Renal pelvis (tissue), 4 donors: ENCODE measurements around the gene PRSS1. TPM values are rescaled to one million over a fixed set of nuclear protein-coding genes. Genes with fewer than 3 reads are reported as not detected.
"Not testable (repeated sequence)": the region's sequence is repeated elsewhere in the genome, so short reads cannot be mapped to it uniquely, and the experiment has no call there.

Experiments used
- DNase-seq: peaks from one replicate; pipeline ENCODE4 v3.0.0-alpha.2; 2013
- polyA plus RNA-seq, 3 donors: library from polyadenylated mRNA; unstranded; fragments of 120-200 nt; gene quantifications; one replicate each; pipeline ENCODE4 v1.2.1, GENCODE V29; 2013; ENCODE audit not compliant: insufficient read length in 3 of 3

Gene PRSS1
- polyA plus RNA-seq, 3 donors, result not detected

DNA sequence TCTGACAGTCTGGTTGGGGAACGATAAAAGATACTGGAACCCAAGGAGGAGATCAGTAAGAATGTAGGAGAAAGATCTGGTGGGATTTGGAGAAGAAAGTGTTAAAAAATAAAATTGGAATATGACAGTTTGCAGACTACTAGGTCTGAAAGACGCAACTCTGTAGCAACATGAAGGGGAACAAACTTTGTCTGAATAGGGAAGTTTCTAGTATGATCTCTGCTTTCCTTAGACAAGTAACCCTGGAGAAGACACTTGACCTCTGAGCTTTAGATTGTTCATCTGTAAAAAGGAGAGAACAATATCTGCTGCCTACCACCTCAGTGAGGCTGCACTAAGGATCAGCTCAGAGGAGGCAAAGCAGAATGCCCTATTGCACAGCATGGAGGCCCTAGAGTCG, 3.0 kb upstream of the PRSS1 start:
- no peak for DNase-seq

DNA sequence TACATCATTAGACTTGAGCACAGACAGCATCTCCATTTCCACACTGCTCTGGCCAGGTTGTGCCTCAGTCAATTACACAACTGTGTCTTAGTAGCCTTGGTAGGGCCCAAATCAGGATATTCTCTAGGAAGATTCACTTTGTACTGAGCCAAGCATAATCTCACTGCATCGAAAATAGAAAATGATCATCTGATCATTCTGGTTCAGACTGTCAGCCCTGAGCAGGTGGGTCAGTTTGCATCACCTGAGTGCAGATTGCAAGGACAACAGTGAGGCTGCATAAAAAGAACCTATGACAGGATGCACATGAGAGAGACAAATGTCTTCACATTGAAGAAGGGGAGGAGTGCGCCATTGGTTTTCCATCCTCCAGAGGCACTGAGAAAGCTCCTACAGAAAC, 862 bp upstream of the PRSS1 start:
- DNase-seq, result not testable (repeated sequence)

DNA sequence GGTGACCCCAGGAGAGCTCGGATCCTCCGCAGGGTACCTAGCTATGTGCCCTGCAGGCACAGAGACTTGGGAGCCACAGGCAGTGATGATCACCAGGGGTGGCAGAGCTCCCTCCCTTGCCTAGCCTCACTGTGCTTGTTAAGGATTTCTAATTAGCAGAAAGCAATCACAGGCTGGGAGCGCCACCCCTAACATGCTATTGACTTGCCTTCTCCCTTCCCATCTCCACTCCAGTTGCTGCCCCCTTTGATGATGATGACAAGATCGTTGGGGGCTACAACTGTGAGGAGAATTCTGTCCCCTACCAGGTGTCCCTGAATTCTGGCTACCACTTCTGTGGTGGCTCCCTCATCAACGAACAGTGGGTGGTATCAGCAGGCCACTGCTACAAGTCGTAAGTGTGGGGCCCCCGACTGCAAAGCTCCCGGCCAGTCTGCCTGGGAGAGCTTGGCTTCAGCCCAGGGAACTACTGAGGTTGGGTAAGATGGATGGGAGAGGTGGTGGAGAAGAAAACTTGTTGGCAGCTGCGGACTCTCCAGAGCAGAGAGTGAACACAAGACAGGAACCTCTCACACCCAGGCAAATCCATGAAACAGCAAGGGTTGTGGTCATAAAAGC, 1.2 kb downstream of the PRSS1 start:
- DNase-seq, result no peak

DNA sequence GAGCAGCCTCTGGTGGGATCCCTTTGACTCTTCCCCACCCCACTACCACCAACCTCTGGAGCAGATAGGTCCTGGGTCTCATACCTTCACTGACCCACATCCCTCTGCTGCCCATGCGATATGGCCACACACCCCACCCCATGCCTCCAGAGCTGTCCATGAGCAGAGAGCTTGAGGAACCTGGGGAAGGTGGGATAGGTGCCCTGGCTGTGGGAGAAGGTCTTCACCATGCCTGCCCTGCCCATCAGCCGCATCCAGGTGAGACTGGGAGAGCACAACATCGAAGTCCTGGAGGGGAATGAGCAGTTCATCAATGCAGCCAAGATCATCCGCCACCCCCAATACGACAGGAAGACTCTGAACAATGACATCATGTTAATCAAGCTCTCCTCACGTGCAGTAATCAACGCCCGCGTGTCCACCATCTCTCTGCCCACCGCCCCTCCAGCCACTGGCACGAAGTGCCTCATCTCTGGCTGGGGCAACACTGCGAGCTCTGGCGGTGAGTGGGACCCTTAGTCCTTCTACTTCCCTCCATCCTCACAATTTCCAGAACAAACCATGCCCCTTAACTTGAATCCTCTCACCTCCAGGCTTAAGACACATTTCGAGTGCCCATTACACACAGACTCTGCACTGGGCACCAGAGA, 2.4 kb downstream of the PRSS1 start:
- not testable (repeated sequence) for DNase-seq

DNA sequence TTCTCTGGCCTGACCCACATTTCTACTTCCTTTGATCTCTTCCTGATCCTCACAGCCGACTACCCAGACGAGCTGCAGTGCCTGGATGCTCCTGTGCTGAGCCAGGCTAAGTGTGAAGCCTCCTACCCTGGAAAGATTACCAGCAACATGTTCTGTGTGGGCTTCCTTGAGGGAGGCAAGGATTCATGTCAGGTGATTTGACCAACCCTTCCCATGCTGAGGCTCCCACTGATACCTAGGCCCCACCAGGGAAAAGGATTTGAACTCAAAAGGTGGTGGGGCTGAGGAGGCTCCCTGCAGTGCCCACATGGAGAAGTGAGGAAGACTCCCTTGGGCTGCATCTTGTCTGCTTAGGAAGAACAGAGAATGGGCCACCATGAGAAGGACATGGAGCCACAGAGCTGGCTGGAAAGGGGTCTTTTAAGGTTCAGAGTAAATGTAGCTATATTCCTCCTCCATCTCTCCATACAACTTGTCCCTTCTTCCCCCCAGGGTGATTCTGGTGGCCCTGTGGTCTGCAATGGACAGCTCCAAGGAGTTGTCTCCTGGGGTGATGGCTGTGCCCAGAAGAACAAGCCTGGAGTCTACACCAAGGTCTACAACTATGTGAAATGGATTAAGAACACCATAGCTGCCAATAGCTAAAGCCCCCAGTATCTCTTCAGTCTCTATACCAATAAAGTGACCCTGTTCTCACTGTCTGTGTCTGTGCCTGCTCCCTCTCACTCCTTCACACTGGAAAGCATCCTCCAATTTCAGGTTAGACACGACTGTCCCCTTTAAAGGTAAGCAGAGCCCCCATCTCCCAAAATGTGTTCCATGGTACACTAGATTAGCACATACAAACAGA, 3.3 kb downstream of the PRSS1 start:
- no peak for DNase-seq

DNA sequence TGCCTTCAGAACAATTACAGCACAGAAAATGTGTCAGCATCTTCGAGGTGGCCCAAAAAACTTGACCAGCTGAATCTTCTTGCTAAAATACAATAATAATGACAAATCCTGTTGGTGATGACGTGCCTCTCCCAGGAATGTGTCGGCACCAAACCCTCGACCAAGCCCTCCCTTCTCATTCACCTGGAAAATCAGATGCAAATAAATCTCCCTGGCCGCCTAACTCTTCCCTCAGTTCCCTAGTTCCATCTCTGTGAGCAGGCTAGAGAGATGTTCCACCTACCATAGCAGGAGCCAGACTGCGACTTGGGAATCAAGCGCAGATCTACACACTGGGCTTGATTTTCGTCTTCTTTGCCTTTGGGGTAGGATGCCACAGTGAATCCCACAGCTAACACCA, 4.1 kb downstream of the PRSS1 start:
- DNase-seq, result no peak

DNA sequence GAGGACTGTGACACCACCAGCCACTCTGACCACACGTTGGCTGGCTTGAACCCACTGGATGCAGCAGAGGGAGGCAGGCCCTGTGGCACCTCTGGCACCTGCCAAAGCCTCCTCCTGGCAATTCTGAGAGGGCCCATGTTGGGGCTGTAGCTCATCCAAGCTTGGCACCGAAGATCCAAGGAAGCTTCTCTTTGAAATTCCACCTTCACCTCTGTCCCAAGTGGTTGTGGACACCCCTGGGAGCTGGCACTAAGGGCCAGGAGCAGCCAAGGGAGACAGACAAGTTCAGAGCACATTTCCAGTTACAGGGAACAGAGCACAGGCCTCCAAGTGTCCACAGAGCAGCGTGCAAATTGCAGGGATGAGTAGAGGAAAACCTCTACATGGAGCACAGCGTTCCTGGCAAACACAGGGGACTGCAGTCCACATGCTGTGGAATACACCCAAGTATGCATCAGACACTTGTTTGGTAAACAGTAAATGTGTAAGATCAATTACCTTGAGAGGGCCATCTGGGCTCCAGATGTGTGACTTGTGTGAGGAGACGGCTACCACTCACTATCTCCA, 4.7 kb downstream of the PRSS1 start:
- DNase-seq, result not testable (repeated sequence)

DNA sequence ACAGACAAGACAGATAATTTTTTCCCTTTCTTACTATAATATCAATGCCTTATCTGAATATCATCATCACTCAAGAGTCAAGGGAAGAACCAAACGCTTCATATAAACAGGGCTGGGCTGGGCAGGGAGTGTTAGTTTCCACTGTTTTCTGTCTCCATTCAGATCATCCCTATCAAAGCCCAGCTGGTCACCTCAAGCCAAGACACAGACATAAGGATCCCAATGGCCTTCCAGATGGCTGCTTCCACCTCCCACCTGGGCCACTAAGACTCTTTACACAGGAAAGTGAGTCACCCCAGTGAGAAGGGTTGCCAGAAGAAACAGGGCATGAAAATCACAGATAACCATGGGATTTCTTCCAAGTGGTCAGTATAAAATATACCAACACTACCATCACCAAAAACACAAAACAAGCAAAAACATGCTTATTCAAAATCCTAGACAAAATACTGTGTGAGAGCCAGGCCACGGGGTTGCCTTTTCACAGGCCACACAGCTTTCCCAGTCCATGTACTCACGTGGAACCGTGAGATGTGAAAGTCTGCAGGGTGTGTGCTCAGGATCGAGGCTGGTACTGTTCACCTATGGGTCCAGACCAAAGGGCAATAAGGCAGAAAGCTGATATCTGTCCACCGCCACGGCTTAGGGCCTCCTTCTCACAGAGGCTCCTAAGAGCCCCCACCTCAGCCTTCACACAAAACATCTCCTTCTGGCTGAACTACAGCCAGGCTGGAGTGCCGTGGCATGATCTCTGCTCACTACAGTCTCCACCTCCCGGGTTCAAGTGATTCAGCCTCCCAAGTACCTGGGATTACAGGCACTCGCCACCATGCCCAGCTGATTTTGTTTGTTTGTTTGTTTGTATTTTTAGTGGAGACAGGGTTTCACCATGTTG, 5.7 kb downstream of the PRSS1 start:
- no peak for DNase-seq

DNA sequence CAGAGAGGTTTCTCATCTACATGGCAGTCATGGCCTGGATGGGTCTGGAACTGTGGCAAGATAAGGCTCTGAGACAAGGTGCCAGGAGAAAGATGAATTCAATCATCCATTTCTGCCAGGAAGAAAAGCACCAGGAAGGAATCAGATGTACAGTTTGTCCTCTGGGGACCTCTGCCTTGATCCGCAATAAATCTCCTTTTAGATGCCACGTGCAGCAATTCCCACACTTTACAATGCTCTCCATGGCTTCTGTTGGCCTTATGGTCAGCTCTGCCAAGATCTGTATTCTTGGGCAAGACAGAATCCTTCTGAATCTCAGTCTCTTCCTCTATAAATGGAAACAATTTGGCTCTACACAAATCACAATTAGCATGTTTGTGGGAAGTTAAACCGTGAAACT, 9.0 kb downstream of the PRSS1 start:
- not testable (repeated sequence) for DNase-seq

DNA sequence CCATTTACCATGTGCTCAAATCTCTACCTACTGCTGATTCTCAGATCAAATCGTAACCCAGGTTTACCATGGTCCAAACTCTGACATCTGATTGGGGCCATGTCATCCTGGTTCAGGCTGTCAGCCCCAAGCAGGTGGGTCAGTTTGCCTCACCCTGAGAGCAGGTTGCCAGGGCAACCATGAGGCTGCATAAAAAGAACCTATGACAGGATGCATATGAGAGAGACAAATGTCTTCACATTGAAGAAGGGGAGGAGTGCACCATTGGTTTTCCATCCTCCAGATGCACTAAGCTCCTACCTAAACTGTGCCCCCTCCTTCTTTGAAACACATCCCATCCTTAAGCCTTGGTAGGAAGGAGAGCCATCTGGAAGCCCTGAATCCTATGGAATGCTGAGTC, 10.2 kb downstream of the PRSS1 start:
- no peak for DNase-seq

DNA sequence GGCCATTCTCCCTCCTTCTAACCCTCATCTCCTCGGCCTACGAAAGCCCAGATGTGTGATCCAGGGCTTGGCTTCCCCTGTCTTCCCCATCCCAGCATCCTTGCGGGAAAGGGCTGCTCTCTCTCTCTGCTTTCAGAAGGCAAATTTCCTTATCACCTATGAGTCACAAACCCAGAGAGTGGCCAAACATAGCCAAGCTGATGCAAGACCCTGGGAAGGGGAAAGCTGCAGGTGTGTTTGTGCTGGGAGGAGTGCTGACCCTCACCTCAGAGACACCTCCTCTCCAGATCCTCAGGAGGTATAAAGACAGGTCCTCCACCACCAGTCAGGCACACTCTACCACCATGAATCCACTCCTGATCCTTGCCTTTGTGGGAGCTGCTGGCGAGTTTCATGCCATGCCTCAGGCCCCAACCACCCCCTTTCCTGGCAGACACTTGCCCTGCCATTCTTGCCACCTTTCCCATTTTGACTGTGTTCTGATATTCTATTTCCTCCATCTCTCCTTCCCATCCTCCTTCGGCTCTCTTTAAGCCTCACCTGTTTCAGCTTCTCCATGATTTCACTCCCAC, 10.9 kb downstream of the PRSS1 start:
- DNase-seq, result no peak

DNA sequence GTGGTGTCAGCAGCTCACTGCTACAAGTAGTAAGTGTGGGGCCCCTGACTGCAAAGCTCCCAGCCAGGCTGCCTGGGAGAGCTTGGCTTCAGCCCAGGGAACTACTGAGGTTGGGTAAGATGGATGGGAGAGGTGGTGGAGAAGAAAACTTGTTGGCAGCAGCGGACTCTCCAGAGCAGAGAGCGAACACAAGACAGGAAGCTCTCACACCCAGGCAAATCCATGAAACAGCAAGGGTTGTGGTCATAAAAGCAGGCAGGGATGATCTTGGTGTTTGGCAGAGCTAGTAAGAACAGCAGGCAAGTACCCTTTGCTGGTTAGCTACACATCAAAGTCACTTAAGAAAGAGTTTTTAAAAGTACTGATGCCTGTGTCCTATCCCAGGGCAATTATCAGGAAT, 12.3 kb downstream of the PRSS1 start:
- not testable (repeated sequence) for DNase-seq

DNA sequence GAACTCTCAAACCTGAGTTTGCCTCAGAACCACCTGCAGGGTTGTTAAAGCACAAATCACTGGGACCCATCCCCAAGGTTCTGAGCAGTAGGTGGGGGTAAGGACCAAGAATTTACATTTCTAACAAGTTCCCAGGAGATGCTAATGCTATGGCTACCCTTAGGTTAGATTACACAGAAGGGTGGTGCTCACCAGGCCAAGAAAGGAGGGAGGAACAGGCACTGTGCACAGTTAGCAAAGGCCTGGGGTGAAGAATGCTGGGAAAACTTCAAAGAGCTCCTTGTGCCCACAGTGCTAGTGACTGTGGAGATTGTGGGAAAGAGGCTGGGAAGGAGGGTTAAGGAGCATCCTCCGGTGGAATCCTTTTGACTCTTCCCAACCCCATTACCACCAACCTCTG, 12.8 kb downstream of the PRSS1 start:
- DNase-seq, result no peak

DNA sequence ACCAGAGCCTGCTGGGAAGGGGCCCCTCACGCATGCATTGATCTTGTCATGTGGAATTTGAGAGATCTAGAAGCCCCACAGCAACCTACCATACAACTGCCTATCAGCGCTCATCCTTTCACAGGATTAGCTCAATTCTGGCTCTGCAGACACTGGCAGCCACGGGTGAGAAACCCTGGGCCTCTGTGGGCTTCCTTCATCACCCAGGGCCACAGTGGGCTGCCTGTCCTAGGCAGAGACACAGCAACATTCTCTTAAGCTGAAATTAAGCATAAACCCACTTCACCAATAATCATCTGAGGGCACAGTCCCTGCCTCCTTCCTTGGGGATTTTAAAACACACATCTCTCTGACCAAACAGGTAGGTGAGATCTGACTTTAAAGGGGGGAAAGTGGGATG, 18.2 kb downstream of the PRSS1 start:
- DNase-seq, result no peak

DNA sequence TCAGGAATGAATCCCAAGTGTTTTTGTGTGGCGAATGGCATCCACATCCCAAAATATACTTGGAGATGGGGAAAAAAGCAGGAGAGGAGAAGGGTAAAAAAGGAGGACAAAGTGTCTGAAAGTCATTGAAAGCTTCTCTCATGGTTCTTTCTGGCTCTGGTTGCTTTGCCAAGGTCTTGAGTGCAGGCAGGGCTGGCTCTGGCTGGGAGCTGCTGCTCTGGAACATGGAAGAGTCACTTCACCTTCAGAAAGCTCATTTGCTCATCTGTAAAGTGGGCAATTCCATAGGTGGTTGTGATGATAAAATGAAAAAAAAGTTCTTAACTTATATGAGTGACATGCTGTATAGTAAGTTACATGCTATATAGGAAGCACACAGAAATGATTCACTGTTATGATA, 18.6 kb downstream of the PRSS1 start:
- DNase-seq, result no peak

DNA sequence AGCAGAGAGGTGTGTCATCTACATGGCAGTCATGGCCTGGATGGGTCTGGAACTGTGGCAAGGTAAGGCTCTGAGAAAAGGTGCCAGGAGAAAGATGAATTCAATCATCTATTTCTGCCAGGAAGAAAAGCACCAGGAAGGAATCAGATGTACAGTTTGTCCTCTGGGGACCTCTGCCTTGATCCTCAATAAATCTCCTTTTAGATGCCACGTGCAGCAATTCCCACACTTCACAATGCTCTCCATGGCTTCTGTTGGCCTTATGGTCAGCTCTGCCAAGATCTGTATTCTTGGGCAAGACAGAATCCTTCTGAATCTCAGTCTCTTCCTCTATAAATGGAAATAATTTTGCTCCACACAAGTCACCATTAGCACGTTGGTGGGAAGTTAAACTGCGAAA, 19.6 kb downstream of the PRSS1 start:
- DNase-seq, result not testable (repeated sequence)

DNA sequence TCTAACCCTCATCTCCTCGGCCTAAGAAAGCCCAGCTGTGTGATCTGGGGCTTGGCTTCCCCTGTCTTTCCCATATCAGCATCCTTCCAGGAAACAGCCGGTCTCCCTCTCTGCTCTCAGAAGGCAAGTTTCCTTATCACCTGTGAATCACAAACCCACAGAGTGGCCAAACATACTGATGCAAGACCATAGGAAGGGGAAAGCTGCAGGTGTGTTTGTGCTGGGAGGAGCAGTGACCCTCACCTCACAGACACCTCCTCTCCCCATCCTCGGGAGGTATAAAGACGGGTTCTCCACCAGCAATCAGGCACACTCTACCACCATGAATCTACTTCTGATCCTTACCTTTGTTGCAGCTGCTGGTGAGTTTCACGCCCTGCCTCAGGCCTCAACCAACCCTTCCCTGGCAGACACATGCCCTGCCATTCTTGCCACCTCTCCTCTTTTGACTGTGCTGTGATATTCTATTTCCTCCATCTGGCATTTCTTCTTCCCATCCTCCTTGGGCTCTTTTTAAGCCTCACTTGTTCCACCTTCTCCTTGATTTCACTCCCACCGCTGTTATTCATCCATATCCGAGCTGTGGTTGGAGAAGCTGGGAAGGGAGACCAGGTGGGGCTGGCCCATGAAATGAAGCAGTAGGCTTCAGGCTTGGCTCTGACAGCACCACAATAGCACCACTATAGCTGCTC, 21.5 kb downstream of the PRSS1 start, which contains the start of gene PRSS2:
Gene PRSS2, plus strand, starts transcription at position 310 of the 692 bp plus-strand sequence. Its CDS starts 13 bp downstream, at position 323.
- no peak for DNase-seq

DNA sequence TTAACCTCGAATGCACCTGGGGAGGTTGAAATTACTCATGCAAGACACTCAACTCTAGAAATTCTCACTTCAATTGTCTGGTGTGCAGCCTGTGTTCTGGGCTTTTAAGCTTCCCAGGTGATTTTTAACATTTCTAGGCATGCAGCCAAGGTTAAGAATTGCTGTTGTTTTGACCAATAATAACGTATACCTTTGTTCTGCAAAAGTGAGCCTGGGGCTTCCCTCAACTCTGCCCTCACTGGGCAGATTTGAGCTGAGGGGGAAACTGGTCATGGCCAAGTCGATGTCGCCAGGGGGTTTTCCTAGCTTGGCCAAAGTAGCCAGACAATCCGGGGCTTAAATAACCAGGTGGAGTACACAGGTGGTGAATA, 22.1 kb downstream of the PRSS1 start:
- DNase-seq, result peak; percentile 11

DNA sequence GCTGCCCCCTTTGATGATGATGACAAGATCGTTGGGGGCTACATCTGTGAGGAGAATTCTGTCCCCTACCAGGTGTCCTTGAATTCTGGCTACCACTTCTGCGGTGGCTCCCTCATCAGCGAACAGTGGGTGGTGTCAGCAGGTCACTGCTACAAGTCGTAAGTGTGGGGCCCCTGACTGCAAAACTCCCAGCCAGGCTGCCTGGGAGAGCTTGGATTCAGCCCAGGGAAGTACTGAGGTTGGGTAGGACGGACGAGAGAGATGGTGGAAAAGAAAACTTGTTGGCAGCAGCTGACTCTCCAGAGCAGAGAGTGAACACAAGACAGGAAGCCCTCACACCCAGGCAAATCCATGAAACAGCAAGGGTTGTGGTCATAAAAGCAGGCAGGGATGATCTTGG, 22.8 kb downstream of the PRSS1 start:
- DNase-seq, result no peak

DNA sequence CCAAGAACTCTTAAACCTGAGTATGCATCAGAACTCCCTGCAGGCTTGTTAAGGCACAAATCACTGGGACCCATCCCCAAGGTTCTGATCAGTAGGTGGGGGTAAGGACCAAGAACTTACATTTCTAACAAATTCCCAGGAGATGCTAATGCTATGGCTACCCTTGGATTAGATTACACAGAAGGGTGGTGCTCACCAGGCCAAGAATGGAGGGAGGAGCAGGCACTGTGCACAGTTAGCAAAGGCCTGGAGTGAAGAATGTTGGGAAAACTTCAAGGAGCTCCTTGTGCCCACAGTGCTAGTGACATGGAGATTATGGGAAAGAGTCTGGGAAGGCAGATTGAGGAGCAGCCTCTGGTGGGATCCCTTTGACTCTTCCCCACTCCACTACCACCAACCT, 23.4 kb downstream of the PRSS1 start:
- DNase-seq, result no peak

DNA sequence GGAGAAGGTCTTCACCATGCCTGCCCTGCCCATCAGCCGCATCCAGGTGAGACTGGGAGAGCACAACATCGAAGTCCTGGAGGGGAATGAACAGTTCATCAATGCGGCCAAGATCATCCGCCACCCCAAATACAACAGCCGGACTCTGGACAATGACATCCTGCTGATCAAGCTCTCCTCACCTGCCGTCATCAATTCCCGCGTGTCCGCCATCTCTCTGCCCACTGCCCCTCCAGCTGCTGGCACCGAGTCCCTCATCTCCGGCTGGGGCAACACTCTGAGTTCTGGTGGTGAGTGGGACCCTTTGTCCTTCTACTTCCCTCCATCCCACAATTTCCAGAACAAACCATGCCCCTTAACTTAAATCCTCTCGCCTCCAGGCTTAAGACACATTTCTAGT, 24.0 kb downstream of the PRSS1 start:
- DNase-seq, result no peak
